ENCODE results near the gene ASMTL.
"Not testable (repeated sequence)": the region's sequence is repeated elsewhere in the genome, so short reads cannot be mapped to it uniquely, and the experiment has no call there.

ASMTL gene

DNA sequence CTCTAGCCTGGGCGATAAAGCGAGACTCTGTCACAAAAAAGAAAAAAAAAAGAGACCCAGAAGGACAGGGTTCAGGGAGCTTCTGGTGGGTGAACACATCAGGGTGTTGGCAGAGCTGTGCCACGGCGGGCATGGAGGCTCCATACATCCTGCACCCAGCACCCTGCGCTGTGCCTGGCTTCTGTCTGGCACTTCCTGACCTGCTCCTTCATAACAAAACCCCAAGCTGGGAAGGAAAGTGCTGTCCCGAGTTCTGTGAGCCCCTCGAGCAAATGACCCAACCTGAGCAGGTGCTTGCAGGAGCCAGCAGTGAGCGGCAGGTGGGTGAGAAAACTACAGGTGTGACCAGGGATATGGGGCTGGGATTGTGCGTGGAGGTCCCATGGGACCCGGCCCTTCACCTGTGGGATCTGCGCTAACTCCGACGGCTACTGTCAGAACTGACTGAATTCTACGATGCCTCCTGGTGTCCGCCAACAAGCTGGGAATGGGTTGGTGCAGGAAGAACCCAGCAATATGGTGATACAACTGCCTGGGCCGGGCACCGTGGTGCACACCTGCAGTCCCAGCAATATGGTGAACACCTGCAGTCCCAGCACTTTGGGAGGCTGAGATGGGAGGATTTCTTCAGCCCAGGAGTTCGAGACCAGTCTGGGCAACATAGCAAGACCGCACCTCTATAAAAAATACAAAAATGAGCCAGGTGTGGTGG, 18.9 kb downstream of the ASMTL start:
- no peak for DNase-seq

GRCh38 chrX:1430451-1430850, 22.3 kb downstream of the ASMTL start:
- DNase-seq: no peak

DNA sequence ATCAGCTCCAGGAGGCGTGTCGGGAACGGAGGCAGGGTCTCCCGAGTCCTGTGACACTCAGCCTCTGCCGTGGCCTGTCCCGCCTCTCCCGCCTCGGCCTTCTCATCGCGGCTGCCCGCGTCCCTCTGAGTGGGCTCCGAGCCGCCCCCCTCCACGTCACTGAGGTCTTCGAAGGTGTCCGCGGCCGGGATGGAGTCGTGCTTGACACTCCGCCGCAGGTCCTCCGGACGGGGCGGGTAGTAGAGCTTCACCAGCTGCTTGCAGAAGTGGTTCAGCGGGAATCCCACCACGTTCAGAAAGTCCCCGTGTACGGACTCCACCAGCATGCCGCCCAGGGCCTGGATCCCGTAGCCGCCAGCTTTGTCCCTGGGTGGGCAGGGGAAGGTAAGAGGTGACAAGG, 25.0 kb downstream of the ASMTL start:
- no peak for DNase-seq

DNA sequence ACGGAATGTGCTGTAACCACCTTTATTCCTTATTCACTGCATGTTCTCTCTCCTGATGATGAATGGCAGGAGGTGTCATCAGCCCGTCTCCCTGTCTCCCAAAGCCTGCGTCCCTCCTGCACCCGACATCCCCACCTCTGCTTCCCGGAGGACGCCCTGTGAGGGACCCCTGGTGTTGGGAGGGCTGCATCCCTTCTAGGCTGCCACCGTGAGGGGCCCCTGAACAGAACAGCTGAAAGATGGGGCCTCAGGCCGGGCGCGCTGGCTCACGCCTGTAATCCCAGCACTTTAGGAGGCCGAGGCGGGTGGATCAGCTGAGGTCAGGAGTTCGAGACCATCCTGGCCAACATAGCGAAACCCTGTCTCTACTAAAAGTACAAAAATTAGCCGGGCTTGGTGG, 26.4 kb downstream of the ASMTL start:
- DNase-seq: not testable (repeated sequence)

DNA sequence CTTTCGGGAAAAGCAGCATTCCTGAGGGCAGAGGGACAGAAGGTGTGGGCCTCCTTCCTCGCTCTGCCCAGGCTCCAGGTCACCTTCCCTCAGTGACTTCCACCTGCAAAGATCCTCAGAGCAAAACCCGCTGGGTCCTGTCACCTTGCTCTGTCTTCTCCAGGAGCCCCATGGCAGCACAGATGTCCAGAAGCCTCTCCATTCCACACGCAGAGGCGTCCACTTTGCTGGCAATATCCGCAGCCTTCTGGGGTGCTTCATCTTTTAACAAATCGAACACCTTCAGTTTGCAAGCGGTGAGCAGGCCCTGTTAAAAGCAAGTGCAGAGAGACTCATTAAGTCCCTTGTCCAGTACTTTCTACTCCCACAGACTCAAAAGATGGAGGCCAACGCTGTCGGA, 27.3 kb downstream of the ASMTL start:
- no peak for DNase-seq

- no peak for DNase-seq
Observed at GRCh38 chrX:1424147-1424851, 28.4 kb downstream of the ASMTL start.

GRCh38 chrX:1423215-1423614, 29.5 kb downstream of the ASMTL start:
- no peak for DNase-seq

- DNase-seq: no peak
Observed at GRCh38 chrX:1422135-1422465, 30.6 kb downstream of the ASMTL start.

DNA sequence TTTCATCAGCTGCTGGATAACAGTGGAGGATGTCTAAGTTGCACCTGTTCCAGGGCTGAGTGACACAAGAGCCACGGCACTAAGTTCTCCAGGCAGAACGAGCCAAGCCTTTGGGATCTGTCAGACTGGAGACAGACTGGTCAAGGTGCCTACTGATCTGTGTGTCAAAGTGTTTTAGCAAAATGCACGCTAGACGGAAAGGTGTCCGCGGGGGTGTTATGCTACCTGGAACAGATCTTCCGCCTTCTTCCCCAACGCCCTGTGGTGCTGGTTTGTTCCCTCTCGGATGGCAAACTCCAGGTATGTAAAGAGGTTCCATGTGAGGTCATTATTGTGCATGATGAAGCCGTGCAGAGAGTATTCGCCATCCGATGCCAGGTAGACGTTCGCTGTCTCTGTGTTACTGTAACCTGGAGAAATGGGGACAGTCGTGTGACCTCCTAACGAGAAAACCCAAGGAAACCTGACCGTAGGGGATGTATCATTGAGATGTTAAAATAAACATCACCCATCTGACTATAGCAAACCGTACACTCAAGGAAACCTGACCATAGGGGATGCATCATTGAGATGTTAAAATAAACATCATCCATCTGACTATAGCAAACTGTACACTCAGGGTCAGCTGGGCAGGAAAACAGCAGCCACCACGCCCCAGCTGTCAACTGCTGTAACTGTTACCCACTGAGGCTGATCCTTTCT, 31.1 kb downstream of the ASMTL start:
- DNase-seq: no peak

DNA sequence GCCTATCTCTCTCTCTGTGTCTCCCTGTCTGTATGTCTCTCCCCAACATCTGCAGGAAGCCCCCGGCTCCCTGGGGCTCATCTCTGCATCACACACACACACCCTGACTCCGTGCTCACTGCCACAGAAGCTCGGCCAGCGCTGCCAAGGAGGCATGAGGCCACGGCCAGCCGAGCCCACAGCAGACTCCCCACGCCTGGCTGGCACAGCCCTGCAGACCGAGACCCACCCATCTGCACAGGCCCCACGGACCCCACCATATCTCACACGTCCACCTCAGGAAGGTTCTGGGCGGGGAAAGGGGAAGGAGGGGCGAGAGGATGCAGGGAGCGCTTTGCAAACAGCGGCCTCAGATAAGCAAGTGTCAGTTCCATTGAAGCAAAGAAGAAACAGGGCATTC, 32.3 kb downstream of the ASMTL start:
- DNase-seq: no peak

- DNase-seq: no peak
Observed at GRCh38 chrX:1419545-1420355, 33.0 kb downstream of the ASMTL start.

GRCh38 chrX:1418901-1419544, 33.7 kb downstream of the ASMTL start:
- DNase-seq: no peak

GRCh38 chrX:1417921-1418771, 34.6 kb downstream of the ASMTL start:
- no peak for DNase-seq

DNA sequence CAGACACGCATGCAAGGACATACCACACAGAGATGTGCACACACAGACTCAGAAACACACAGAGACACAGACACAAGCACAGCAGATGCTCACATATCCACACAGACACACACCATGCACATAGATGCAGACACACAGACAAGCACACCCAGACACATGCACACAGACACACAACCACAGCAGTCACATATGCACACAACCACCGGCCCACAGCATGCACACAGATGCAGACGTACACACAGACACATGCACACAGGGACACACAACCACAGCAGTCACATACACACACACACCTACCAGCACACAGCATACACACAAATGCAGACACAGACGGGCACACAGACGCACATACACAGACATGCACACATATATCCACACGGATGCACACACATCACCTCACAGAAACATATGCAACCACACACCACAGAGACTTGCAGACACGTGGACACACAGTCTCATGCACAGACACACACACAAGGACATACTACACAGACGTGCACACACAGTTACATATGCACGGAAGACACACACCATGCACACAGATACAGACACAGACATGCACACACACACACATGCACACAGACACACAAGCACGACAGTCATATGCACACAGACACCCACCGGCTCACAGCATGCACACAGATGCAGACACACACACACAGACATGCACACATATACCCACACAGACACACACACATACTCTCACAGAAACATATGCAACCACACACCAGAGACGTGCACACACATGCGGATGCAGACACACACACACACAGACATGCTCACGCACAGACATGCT, 35.5 kb downstream of the ASMTL start:
- DNase-seq: no peak

GRCh38 chrX:1416327-1416784, 36.4 kb downstream of the ASMTL start:
- no peak for DNase-seq

- DNase-seq: no peak
Observed at GRCh38 chrX:1412551-1413161, 40.1 kb downstream of the ASMTL start.

DNA sequence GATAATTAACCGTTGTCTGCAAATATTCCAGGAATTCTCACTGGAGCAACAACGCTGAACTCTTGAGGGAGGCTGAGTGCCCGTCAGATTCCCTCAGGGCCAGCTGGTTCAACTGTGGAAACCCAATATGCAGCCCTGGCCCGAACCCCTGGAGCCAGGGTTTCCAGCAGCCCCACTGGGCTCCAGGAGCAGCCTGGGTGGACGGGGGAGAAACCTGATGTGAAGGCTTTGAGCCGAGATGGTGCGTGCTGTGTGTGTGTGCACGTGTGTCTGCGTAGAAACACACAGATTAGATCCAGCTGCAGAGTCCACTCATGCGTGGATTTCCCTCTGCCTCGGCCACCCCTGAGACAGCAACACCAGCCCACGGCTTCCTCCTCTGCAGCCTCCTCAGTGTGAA, 41.4 kb downstream of the ASMTL start:
- DNase-seq: no peak

DNA sequence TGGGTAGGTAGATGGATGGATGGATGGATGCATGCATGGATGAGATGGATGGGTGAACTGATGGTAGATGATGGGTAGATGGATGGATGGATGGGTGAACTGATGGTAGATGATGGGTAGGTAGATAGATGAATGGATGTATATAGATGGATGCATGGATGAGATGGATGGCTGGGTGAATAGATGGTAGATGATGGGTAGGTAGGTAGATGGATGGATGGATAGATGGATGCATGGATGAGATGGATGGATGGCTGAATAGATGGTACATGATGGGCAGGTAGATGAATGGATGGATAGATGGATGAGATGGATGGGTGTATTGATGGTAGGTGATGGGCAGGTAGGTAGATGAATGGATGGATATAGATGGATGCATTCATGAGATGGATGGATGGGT, 45.7 kb downstream of the ASMTL start:
- DNase-seq: no peak

DNA sequence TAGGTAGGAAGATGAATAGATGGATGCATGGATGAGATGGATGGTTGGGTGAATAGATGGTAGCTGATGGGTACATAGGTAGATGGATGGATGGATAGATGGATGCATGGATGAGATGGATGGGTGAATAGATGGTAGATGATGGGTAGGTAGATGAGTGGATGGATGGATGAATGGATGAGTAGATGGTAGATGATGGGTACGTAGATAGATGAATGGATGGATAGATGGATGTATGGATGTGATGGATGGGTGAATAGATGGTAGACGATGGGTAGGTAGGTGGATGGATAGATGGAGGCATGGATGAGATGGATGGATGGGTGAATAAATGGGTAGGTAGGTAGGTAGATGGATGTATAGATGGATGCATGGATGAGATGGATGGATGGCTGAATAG, 46.9 kb downstream of the ASMTL start:
- DNase-seq: not testable (repeated sequence)

DNA sequence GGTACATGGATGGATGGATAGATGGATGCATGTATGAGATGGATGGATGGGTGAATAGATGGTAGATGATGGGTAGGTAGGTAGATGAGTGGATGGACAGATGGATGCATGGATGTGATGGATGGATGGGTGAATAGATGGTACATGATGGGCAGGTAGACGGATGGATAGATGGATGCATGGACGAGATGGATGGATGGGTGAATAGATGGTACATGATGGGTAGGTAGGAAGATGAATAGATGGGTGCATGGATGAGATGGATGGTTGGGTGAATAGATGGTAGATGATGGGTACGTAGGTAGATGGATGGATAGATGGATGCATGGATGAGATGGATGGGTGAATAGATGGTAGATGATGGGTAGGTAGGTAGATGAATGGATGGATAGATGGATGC, 48.8 kb downstream of the ASMTL start:
- not testable (repeated sequence) for DNase-seq
